Measurements from ENCODE around the gene CDK2AP2.

The CDK2AP2 gene

GRCh38 chr11:67464411-67465188 is 43.4 kb downstream of the CDK2AP2 start:
- peak; percentile 88 for DNase-seq

GRCh38 chr11:67463680-67464410 is 44.1 kb downstream of the CDK2AP2 start:
- DNase-seq: no peak

- DNase-seq: no peak
These were observed 44.8 kb downstream of the CDK2AP2 start for GRCh38 chr11:67463186-67463585.

GRCh38 chr11:67458266-67458665 is 49.7 kb downstream of the CDK2AP2 start:
- no peak for DNase-seq

GRCh38 chr11:67457453-67457852 is 50.5 kb downstream of the CDK2AP2 start:
- DNase-seq: no peak
